Psoas muscle (tissue), 8 donors: Measurements from ENCODE around the gene AUTS2. TPM values are rescaled to one million over a fixed set of nuclear protein-coding genes. Genes with fewer than 3 reads are reported as not detected.

Source experiments
- ATAC-seq, 4 donors: fragments of 200-7000 bp; cut with Tn5 transposase; one replicate each; pipeline ENCODE4 v1.9.1; 2020; ENCODE audit warnings: moderate library complexity in 3 of 4, mild to moderate bottlenecking in 2 of 4
- DNase-seq, 2 donors: peaks; one replicate each; pipeline ENCODE4 v3.0.0-alpha.2; 2020
- H3K27ac ChIP-seq: fragments of 200-600 bp; one replicate; pipeline ENCODE4 v1.8.0; 2022
- H3K27me3 ChIP-seq, 3 donors: fragments of 200-600 bp in 1 of 3; one replicate each; pipeline versions ENCODE4 v1.6.1 to v1.8.0; 2013 to 2022; ENCODE audit warnings: low read length in 2 of 3, mild to moderate bottlenecking in 2 of 3, moderate library complexity in 1 of 3; ENCODE audit not compliant: insufficient read depth in 3 of 3
- H3K36me3 ChIP-seq, 2 donors: fragments of 200-600 bp in 1 of 2; one replicate each; pipeline versions ENCODE4 v1.6.1 to v1.8.0; 2013 to 2022; ENCODE audit warnings: low read depth in 1 of 2, mild to moderate bottlenecking in 1 of 2, moderate library complexity in 1 of 2; ENCODE audit not compliant: insufficient read depth in 1 of 2
- H3K4me1 ChIP-seq: fragments of 200-600 bp; one replicate; pipeline ENCODE4 v1.8.0; 2022
- H3K4me3 ChIP-seq: fragments of 200-600 bp; one replicate; pipeline ENCODE4 v1.8.0; 2022; ENCODE audit warnings: mild to moderate bottlenecking
- H3K9me3 ChIP-seq: fragments of 200-600 bp; one replicate; pipeline ENCODE4 v1.8.0; 2022
- WGBS, 3 donors: extraction: QIAGEN DNeasy Blood & Tissue Kit; methylation state at CpG; one replicate each; pipeline versions ENCODE4 v1.1.6 to v1.1.7; 2013; 5-methylcytosine and 5-hydroxymethylcytosine counted together
- intact Hi-C, 2 donors: fragments of 100-400 bp; cut with DNase I; formaldehyde crosslinking; loops; one replicate each; pipeline versions ENCODE4 v1.11.0 to v1.14.2; 2022
- polyA plus RNA-seq, 3 donors: library from polyadenylated mRNA; stranded (reverse); fragments of 200-250 nt; gene quantifications; one replicate each; pipeline ENCODE4 v1.2.3, GENCODE V29; 2013
- total RNA-seq, 4 donors: library from RNA; stranded (reverse); fragmentation: NEBNext Ultra II Directional in 2 of 4; extraction: Animal tissue kit (Norgen Biotek cat#: 25700) in 2 of 4; gene quantifications; one replicate each; pipeline versions ENCODE4 v1.2.1 to v1.2.4, GENCODE V29; 2021 to 2023
- TF ChIP-seq, protein P1 (sequence below): fragments of 200-600 bp; IDR thresholded peaks from one replicate; pipeline ENCODE4 v1.8.0; 2022; ENCODE audit warnings: antibody characterized with exemption
- donor health status: healthy with polysubstance abuse.
- donor health status: DM: no; HTN: no; CAD: no; lungs with moderate emphysema.
- donor health status: Bipolar disorder and iron deficiency.
- donor health status: healthy.
- donor health status: DM: yes; HTN: yes; CAD: no.
- donor health status: DM: no; HTN: no; CAD: no.
- donor health status: DM: no; HTN: no; CAD: no.
- donor health status: DM: yes; HTN: yes; CAD: no.

The AUTS2 gene
- total and polyA plus RNA-seq, 7 donors, result 5.0 to 33.5 (median 14.3) TPM

DNA sequence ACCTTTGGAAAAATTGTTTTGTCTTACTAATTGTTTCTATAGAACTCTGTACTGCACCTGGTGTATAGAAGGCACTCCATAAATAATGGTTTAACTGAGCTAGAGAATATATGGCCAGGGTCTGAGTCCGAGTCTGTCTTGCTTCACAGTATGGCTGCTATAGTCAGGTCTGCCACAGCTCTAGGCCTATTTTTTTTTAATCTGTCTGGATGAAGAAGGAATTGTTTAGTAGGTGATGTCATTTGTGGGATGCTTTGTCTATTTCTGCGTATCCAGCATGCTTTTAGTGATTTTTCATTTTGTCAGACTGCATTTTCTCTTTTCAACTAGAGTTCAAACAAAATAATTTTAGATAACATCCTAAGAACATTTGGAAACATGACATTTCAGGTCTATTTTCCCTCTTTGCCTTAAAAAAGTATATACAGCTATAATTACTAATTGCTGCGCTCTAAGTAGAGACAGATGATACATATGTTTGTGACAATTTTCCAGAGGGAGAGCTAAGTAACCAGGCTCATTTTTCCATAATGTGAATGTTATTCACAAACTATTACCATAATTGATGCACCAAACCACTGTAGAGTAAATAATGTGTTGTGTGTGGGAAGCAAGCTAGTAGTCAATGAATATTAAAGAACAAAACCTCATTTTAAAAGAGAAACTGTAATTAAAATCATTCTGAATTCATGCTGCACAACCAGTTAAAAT, 361.7 kb downstream of the AUTS2 start:
- H3K4me3 ChIP-seq, result no peak overlapping the region
- DNase-seq (no peak), ATAC-seq (no peak)
- H3K27ac ChIP-seq, result no peak overlapping the region
- H3K4me1 ChIP-seq, result peaks cover 17% of the 10 kb centered on the region
- no peaks in the 10 kb centered on the region for H3K27me3 ChIP-seq
- H3K36me3 ChIP-seq, result no peaks in the 10 kb centered on the region
- H3K9me3 ChIP-seq, result no peaks in the 10 kb centered on the region
- TF ChIP-seq, protein P1, sequence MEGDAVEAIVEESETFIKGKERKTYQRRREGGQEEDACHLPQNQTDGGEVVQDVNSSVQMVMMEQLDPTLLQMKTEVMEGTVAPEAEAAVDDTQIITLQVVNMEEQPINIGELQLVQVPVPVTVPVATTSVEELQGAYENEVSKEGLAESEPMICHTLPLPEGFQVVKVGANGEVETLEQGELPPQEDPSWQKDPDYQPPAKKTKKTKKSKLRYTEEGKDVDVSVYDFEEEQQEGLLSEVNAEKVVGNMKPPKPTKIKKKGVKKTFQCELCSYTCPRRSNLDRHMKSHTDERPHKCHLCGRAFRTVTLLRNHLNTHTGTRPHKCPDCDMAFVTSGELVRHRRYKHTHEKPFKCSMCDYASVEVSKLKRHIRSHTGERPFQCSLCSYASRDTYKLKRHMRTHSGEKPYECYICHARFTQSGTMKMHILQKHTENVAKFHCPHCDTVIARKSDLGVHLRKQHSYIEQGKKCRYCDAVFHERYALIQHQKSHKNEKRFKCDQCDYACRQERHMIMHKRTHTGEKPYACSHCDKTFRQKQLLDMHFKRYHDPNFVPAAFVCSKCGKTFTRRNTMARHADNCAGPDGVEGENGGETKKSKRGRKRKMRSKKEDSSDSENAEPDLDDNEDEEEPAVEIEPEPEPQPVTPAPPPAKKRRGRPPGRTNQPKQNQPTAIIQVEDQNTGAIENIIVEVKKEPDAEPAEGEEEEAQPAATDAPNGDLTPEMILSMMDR, result no peak
- intact Hi-C loops, result no loop called here
- WGBS, 3 donors, result 92 to 97% (median 95%) methylated on average over 3 of the region's 3 CpGs

DNA sequence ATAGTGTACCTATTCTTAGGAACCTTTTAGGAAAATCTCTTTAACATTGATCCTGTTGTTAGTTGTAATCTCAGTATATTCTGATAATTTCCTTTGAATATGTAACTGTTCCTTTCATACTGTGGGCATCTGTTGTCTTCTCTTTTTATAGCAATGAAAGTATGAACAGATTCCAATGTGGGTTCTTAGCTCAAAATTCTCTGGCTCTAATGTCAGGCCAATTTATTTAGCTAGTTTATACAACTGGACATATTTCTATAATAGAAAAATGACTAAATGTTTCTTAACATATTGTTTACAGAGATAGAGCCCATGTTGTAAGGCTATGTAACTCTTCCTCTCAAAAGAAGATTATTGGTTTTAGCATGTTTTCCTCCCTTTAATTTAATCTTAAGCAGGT, 363.2 kb downstream of the AUTS2 start:
- Histone ChIP-seq H3K36me3 (no peaks in the 10 kb centered on the region), H3K27me3 (no peaks in the 10 kb centered on the region), H3K4me3 (no peak overlapping the region), H3K4me1 (peaks cover 17% of the 10 kb centered on the region), H3K9me3 (no peaks in the 10 kb centered on the region), H3K27ac (peak overlapping the region; percentile 46)
- intact Hi-C loops, result no loop called here
- ATAC-seq (no peak), DNase-seq (no peak)
- TF ChIP-seq, protein P1, result no peak

DNA sequence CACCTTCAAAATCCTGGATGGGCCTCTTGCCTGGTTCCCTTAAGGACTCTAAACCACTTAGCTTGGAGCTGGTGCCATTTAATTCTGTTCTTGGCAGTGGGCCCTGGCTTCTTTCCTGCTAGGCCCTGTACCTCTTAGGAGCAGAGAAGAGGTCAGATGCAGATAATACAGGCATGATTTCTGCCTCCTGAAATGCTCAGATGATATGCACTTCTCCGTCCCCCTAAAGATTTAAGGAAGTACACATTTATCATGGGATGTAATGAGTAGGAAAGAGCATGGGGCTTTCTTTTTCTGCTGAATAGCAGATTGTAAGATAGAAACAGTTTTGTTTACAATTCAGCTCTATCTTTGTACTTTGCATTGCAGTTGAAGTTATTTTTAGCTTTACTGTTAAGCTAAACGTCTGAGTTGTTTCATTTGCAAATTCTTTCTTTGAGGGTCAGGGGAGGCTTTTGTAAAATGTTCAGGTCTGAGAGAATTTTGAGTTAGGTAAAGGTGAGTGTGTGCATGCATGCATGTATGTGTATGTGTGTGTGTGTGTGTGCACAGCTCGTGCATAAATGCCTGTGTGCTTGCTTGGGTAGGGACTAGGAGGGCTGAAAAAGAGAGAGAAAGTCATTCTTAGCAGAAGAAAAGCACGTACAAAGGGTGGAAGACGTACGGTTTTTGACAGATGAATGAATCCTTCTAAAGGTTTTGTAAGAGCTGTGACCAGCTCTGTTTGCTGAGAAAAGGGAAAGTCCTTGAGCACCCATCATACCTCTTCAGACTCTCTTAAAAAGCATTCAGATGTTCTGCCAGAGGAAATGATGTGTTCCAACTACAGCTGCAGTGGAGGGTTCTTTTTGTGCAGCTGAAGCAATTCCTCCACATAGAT, 364.2 kb downstream of the AUTS2 start:
- no peak overlapping the region for H3K4me3 ChIP-seq
- H3K4me1 ChIP-seq, result peaks cover 22% of the 10 kb centered on the region
- no peaks in the 10 kb centered on the region for H3K9me3 ChIP-seq
- peak; percentile 13 to 59 for DNase-seq
- ATAC-seq, result peak in 3 of 4 donors; percentile 40 to 73 (median 63)
- intact Hi-C loops, result no loop called here
- peak overlapping the region; percentile 46 for H3K27ac ChIP-seq
- WGBS, 3 donors, result 27 to 34% (median 33%) methylated on average over 6 of the region's 6 CpGs
- TF ChIP-seq, protein P1, result no peak
- H3K27me3 ChIP-seq, result no peaks in the 10 kb centered on the region
- H3K36me3 ChIP-seq, result no peaks in the 10 kb centered on the region

DNA sequence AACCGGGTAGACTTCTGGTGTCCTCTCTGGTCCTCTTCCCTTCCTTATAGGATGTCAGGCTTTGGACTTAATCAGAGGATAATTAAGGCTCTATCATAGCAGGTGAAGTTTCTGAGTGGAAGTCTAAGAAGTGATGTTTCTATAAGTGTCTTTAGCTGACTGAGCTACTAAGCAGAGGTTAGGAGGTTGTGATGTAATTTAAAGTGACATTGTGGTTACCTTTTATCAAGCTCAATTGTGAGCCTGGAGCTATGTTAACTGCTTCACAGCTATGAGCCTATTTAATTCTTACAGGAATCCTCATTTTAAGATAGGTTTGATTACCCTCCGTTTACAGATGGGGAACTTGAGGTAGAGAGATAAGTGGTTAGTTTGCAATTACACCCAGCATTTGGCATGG, 365.1 kb downstream of the AUTS2 start:
- no peak overlapping the region for H3K27ac ChIP-seq
- peaks cover 21% of the 10 kb centered on the region for H3K4me1 ChIP-seq
- no peak overlapping the region for H3K4me3 ChIP-seq
- no peaks in the 10 kb centered on the region for H3K36me3 ChIP-seq
- DNase-seq, result no peak
- 81 to 90% (median 90%) methylated on average over 2 of the region's 2 CpGs for WGBS, 3 donors
- TF ChIP-seq, protein P1, result no peak
- H3K27me3 ChIP-seq, result no peaks in the 10 kb centered on the region
- ATAC-seq, result no peak
- no peaks in the 10 kb centered on the region for H3K9me3 ChIP-seq
- intact Hi-C loops, result no loop called here
